ENCODE measurements around the gene TBC1D19.

- TF ChIP-seq, protein P1, sequence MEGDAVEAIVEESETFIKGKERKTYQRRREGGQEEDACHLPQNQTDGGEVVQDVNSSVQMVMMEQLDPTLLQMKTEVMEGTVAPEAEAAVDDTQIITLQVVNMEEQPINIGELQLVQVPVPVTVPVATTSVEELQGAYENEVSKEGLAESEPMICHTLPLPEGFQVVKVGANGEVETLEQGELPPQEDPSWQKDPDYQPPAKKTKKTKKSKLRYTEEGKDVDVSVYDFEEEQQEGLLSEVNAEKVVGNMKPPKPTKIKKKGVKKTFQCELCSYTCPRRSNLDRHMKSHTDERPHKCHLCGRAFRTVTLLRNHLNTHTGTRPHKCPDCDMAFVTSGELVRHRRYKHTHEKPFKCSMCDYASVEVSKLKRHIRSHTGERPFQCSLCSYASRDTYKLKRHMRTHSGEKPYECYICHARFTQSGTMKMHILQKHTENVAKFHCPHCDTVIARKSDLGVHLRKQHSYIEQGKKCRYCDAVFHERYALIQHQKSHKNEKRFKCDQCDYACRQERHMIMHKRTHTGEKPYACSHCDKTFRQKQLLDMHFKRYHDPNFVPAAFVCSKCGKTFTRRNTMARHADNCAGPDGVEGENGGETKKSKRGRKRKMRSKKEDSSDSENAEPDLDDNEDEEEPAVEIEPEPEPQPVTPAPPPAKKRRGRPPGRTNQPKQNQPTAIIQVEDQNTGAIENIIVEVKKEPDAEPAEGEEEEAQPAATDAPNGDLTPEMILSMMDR (conservative IDR thresholded peaks at IDR 0.05), result no peak
- no peak for TF ChIP-seq EZH2 (IDR thresholded peaks at IDR 0.05; ENCODE audit: low read depth)
These were observed 148.5 kb downstream of the TBC1D19 start for GRCh38 chr4:26732356-26732755.
